ENCODE measurements around the gene ATP2B2.

ATP2B2 gene

GRCh38 chr3:10349801-10350200 lies 155.6 kb downstream of the ATP2B2 start:
- DNase-seq (ENCODE audit: low read depth in 2 of 2, low spot score in 1 of 2) = no peak

GRCh38 chr3:10348404-10348721 lies 157.0 kb downstream of the ATP2B2 start:
- DNase-seq (ENCODE audit: low read depth in 2 of 2, low spot score in 1 of 2) = no peak

DNA sequence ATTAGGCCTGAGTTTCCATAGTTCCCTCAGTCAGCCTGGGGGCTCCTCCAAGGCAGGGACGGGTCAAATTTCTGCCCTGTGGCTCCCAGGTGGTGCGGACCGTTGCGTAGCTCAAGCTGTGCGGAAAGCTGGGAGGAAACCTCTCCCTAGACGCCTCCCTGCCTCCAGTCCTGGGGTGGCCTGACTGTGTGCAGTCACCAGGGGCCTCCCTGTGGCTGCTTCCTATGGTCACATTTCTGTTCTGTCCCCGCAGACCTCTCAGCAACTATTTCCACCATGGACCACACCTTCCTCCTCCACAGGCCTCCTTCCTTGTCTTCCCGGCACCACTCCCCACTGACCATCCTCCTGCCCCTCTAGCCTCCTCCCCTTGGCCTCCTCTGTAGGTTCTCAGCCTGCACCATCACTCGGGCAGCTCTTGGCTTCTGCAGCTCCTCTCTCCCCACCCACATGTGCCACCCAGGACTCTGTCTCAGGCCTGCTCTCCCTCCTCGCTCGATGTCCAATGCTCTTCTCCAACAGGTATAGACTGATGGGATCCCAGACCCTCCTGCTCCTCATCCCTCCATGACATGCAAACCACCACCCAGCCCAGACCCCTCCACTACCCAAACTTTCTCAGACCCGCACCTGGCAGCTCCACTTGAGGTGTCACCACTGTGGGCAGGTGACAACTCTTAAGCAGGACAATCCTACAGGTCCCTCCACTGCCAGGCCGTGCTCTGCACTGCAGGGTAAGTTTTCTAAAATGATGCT lies 157.6 kb downstream of the ATP2B2 start:
- no peak for DNase-seq (ENCODE audit: low read depth in 2 of 2, low spot score in 1 of 2)

- DNase-seq (ENCODE audit: low read depth in 2 of 2, low spot score in 1 of 2) = no peak
Observed at GRCh38 chr3:10345911-10346310, 159.5 kb downstream of the ATP2B2 start.

DNA sequence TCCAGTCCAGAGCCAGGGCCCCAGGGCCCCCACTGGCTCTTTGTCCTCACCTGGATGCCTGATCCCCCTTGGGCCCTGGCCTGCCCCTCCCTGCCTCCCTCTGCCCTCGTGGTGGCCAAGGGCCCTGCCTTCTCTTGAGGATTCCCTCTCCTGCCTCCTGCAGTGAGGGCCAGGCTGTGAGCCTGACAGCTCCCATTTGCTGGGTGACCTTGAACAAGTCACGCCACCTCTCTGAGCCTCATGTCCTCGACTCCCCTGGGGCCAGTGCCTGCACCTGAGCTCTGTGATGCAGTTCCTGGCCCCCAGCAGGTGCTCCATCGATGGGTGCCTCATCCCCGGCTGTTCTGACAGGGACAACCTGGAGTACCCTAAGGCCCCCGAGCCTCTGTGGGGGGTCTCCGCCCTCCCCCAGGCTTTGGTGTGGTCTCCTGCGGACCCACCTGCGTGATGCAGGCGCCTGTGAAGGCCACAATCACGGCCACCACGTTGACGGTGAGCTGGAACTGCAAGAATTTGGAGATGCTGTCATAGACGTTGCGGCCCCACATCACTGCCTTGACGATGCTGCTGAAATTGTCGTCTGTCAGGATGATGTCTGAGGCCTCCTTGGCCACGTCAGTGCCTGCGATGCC lies 160.3 kb downstream of the ATP2B2 start:
- DNase-seq (ENCODE audit: low read depth in 2 of 2, low spot score in 1 of 2) = no peak

- peak; percentile 19 to 38 for DNase-seq (ENCODE audit: low read depth in 2 of 2, low spot score in 1 of 2)
Observed at GRCh38 chr3:10344147-10344943, 161.0 kb downstream of the ATP2B2 start.

DNA sequence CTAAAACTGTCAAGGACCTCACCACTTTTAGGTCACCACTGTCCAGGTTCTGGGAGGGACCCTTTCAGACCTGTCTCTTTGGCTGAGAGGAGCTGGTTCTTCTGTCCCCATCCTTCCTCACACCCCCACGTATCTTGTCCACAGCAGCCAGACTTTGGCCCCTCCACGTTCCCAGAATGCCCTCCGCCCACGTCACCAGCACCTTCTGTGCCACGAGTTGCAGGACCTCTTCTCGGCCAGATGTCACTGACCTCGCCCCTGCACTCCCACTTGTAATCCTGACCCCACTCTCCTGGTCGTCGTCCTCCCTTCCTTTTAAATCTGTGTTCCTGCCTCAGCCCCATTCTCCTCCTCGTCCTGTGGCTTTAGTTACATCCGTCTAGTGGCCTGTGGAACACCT lies 161.9 kb downstream of the ATP2B2 start:
- no peak for DNase-seq (ENCODE audit: low read depth in 2 of 2, low spot score in 1 of 2)

- no peak for DNase-seq (ENCODE audit: low read depth in 2 of 2, low spot score in 1 of 2)
Observed at GRCh38 chr3:10342781-10343180, 162.6 kb downstream of the ATP2B2 start.

DNA sequence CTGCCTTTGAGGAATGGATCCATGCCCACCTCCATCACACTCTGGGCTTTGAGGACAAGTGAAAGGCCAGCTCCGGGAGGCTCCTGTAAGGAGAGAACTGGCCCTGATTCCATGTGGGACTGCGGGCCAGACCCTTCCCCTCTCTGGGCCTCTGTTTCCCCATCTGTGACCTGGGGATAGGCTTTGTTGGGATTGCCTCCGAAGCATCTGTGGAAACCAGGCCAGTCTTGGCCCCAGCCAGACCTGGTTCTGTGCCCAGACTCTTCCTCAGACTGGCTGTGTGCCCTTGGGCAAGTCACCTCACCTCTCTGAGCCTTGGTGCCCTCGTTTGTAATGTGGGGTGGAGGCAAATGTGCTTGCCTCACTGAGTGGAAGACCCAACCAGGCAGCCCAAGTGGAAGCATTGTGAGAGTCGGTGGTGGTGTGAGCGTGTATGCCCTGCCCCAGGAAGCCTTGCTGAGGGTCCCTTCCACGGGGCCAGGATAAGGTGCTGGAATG lies 163.4 kb downstream of the ATP2B2 start:
- DNase-seq (ENCODE audit: low read depth in 2 of 2, low spot score in 1 of 2) = no peak

- no peak for DNase-seq (ENCODE audit: low read depth in 2 of 2, low spot score in 1 of 2)
Observed at GRCh38 chr3:10340476-10340875, 164.9 kb downstream of the ATP2B2 start.

DNA sequence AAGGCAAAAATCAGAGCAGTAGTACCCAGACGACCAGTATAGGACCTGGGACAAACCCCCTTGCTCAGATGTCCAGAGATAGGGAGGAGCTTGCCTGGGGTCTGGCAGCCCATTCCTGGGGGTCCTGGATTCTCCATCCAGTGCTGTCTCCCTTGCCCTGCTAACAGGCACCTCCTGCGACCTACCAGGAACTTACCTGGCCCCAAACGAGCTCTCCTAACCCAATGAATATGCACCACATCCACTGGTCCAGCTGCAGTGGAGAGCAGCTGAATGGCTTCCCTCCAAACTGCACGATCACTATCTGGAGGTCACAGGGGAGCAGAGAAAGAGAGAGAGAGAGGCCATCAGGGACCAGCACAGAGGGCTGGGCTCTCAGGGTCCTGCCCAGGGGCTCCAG lies 165.3 kb downstream of the ATP2B2 start:
- DNase-seq (ENCODE audit: low read depth in 2 of 2, low spot score in 1 of 2) = no peak

- no peak for DNase-seq (ENCODE audit: low read depth in 2 of 2, low spot score in 1 of 2)
Observed at GRCh38 chr3:10339376-10339955, 165.9 kb downstream of the ATP2B2 start.

DNA sequence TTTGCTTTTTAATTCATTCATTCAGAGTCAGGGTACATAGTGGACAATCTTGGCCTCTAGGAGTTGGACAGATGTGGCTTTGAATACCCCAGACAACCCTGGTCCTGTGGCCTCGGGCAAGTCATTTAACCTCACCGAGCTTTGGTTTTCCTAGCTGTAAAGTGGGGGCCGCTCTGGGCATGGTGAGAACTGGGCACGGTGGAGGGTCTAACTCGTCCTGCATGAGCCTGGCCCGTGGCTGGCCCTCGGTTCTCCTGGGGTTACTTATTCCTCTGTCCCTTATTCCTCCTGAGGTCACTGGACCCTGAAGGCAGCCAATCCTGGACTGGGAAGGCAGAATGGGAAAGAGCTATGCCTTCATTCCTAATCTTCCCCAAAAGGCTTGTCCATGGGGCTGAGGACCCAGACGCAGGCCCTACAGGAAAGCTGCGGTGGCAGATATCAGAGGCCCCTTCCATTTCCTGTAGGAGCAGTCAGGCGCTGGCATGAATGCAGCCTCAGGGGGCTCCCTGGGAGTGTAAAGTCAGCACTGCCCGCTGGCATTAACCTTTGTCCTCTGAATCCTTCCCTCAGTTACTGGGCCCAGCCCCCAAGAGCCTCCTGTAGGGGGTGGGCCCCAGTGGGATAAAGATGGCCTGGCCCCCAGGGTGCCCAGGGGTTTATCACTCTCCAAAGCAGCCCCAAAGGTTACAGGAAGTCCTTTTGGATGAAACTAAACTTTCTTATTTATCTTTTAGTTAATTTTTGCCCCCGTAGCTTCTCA lies 166.6 kb downstream of the ATP2B2 start:
- no peak for DNase-seq (ENCODE audit: low read depth in 2 of 2, low spot score in 1 of 2)

DNA sequence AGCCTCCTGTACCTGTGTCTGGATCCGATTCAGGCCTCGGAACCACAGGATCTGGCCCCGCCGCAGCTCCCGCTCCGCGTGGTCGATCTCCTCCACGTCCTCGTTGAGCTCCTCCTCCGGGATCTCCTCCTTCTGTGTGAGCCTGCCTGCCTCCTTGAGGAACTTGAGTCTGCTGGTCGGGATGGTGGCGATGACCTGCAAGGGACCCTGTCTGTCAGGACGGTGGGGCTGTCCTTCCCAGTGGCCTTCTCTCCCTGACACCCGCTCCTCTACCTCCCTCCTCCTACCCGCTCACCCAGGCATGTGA lies 167.3 kb downstream of the ATP2B2 start:
- DNase-seq (ENCODE audit: low read depth in 2 of 2, low spot score in 1 of 2) = no peak

- no peak for DNase-seq (ENCODE audit: low read depth in 2 of 2, low spot score in 1 of 2)
Observed at GRCh38 chr3:10337323-10338163, 167.8 kb downstream of the ATP2B2 start.

DNA sequence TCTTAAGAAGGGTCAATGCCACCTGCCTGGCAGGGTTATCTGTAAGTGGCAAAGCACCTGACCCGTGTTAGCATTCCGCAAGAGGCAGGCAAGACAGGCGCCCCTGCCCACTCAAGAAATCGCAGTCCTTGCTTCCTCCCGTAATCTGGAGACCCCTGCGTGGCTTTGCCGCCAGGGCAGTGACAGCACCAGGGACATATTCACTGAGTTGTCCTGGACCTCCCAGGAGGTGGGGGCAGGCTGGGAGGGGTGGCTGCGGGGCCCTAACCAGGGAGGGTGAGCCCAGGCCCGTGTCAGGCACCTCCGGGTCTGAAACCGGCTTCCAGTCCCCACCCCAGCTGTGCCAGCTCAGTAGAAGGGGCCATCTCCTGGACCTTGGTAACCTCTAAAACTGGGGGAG lies 168.6 kb downstream of the ATP2B2 start:
- no peak for DNase-seq (ENCODE audit: low read depth in 2 of 2, low spot score in 1 of 2)

DNA sequence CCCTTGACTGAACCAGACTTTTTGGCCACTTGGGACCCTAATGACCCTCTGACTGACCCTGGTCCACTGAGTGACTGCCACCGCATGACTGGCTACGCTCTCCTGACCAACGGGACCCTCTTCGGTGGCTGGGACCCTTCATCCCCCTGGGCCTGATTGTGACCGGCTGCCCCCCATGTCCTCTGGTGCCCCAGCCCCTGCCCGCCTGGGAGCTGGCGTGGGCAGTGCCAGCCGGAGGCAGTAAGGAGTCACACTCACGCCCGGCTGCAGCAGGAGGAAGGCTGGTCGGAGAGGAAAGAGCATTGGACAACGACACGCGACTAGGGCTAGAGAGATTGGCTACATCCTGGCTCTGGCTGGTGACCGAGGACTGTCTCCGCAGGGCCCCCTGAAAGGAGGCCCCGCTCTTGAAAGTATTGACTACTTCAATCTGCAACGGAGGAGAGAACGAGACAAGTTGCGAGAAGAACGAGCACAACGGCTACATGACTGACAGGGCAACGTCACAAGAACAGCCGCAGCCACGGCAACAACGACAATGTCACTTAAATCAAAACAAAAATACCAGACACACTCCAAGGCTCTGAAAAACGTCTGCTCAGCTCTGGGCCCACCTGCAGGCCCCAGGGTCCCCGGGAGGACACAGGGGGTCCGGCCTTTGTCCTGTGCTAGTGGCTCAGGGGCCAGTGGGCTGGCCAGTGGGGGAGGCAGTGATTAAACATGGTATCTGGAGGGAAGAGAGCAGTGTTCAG lies 169.3 kb downstream of the ATP2B2 start:
- DNase-seq (ENCODE audit: low read depth in 2 of 2, low spot score in 1 of 2) = no peak

GRCh38 chr3:10335190-10335738 lies 170.1 kb downstream of the ATP2B2 start:
- DNase-seq (ENCODE audit: low read depth in 2 of 2, low spot score in 1 of 2) = no peak

DNA sequence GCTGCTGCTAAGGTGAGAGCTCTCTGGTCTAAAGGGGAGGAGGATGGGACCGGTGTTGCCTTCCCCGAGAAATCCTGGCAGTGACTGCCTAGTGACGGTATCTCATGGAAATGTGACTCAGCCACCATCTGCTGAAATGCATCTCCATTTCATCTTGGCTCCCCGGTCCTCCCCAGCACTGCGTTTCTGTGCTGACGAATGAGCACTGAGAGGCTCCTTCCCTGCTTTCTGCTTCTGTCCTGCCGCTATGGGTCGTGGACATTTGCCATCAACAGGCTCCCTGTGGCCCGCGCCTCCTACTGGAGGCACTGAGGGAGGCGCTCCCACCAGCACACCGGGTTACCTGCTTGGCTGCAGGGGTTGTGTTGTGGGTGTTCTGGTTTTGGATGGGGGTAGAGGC lies 170.9 kb downstream of the ATP2B2 start:
- no peak for DNase-seq (ENCODE audit: low read depth in 2 of 2, low spot score in 1 of 2)
